Fibroblast of skin of abdomen (primary cell): ENCODE measurements around the gene CTCFL.

Experiments used
- DNase-seq: peaks from one replicate; pipeline ENCODE4 v3.0.0-alpha.2; 2013

CTCFL gene

GRCh38 chr20:57464642-57465211 is 60.2 kb downstream of the CTCFL start:
- DNase-seq = no peak

- DNase-seq = no peak
Observed at GRCh38 chr20:57462781-57463180, 62.2 kb downstream of the CTCFL start.

DNA sequence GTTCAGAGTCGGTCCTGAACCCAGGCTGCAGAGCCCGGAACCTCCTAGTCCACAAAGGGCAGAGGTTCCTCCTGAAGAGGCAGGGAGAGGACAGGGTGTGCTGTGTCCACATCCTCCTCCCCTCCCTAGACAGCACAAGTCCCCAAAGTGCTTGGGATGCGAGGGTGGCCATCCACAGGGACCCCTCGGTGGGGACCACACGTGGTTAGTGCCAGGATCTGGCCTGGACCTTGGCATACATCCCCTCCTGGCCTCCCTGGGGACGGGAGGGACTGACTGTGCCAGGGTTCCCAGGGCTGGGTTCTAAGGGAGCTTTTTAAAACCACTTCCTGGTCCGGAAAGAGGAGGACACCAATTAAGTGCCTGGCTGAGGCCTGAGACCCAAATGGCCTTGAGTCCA is 63.2 kb downstream of the CTCFL start:
- DNase-seq = no peak

GRCh38 chr20:57460781-57461465 is 64.0 kb downstream of the CTCFL start:
- no peak for DNase-seq

DNA sequence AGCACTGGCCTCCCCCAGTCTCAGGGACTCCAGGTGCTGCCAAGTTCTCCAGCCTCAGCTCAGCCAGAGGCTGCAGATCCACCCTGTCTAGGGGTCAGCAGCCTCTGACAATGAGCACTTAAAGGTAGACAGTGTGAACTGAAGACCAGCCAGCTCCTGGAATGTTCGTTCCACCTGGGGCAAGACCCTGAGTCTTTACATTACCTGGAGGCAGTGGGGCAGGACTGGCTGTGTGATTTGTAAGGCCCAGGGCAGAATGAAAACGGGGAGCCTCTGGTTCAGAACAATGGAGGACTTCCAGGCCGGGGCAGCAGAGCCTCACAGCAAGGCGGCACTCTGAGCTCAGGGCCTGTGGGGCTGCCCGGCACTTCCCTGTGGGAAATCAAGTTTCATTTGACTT is 65.0 kb downstream of the CTCFL start:
- no peak for DNase-seq

DNA sequence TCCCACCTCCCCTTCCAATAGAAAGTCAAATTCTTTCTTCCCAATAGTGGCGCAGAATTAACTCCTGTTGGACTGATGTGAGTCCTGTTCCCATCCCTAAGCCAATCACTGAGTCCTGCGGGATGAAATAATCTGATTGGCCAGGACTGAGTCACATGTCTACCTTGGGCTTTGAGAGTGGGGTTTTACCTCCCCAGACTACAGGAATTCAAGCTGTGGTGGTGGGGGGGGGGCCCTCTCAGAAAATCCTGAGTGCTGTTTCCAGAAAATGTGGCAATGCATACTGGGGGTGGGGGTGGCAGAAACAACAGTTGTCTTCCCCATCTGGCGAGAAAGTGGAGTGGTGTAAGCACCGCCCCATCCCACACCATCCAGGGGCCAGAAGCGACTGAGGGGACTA is 65.7 kb downstream of the CTCFL start:
- no peak for DNase-seq

DNA sequence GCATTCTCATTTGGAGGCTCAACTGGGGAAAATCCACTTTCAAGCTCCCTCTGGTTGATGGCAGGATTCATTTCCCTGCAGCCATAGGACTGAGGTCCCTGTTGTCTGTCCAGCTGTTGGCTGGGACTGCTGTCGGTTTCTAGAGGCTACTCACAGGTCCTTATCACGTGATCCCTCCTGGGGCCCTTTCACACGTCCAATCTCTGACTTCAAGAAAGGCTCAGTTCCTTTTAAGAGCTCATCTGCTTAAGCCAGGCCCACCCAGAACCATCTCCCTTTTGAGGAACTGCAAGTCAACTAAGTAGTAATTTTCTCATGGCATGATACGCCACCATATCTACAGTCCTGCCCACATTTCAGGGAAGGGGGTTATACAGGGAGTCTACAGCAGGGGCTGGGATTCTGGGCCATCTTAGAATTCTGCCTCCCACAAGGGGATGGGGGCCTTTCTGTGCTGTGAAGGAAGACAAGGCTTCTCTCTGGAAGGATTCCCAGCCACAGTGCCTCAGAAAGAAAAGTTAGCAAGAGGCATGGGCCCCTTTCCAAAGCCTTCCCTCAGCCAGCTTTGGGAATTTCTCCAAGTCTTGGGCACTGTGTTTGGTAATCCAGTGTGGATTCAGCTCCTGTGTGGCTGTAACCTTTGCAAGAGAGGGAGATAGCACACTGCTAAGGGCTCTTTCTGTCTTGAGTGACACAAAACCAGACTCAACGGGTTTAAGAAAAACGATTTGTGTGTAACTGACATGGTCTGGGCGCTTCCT is 66.4 kb downstream of the CTCFL start:
- DNase-seq = no peak

GRCh38 chr20:57457243-57458095 is 67.5 kb downstream of the CTCFL start:
- no peak for DNase-seq

- DNase-seq = no peak
Observed at GRCh38 chr20:57456116-57456515, 68.8 kb downstream of the CTCFL start.

DNA sequence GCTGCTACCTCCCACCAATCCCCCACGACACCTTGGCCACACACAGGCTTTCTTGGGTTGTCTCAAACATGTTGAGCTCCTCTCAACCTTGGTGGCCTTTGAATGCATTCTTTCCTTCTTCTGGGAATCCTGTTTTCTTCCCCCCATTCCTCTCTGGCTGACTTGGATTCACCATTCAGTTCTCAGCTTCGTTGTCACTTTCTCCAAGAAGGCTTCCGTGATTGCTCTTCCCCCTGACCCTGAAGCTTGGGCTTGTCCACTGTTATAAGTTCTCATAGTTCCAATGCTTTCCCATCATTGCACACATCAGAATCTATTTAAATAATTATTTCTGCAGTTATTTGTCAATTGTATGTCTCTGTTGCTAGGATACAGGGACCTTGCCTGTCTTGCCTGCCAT is 69.6 kb downstream of the CTCFL start:
- no peak for DNase-seq

DNA sequence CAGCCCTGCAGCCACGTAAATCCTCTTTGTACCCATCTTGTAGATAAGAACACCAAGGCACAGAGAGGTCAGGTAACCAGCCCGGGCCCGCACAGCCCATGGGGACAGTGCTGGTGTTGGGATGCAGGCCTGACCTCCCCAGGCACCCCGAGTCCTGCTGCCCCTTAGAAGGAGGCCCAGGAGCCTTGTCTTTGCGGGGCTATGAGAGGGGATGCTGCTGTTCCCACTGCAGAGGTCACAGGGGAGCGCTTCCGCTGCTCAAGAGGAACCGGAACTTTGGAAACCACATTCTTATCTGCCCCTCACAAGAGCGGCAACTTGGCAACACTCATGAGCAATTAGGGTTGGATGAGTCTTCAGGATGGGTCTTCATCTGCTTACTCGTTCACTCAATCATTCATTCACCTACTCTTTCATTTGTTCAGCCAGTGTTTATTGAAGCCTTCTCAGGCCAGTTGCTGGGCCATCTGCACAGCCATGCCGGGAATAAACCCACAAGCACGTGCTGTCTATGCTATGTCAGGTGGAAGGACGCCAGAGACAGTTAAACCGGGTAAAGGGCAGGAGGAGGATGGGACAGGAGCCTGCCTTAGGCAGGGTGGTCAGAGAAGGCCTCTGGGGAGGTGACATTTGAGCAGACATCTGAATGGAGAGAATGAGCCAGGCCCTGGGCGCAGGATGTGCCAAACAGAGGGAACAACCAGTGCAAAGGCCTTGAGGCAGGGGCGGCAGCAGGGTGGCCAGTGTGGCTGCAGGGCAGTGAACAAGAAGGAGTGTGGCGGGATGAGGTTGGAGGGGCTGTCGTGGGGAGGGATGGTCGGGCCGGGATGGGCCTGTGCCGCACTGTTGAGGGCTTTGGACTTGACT is 72.9 kb downstream of the CTCFL start:
- DNase-seq = no peak

GRCh38 chr20:57451431-57451794 is 73.5 kb downstream of the CTCFL start:
- DNase-seq = no peak

DNA sequence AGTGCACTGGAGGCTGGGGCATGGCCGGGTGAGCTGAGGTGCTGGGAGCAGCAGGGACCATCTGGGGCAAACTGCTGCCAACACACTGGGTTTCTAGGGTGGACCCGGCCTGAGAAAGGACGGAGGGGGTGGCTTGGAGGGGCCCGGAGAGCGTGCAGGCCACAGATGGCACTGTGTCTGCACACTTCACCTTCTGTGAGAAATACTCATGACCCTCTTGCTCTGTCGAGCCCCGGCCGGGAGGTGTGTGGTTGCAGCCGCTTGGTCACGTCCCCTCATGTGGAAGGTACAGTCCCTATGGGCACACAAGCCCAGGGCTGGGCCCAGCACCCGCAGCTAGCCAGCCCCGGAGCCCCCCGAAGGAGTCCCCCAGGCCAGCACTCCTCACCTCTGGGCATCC is 74.0 kb downstream of the CTCFL start:
- no peak for DNase-seq

- no peak for DNase-seq
Observed at GRCh38 chr20:57450419-57450818, 74.5 kb downstream of the CTCFL start.

- DNase-seq = no peak
Observed at GRCh38 chr20:57449398-57450354, 75.3 kb downstream of the CTCFL start.

GRCh38 chr20:57448764-57449354 is 76.1 kb downstream of the CTCFL start:
- DNase-seq = no peak
